Bronchial epithelial cell (primary cell): Measurements from ENCODE around the gene WDR7. TPM values are rescaled to one million over a fixed set of nuclear protein-coding genes. Genes with fewer than 3 reads are reported as not detected.

Source experiments
- DNase-seq: peaks from one replicate; pipeline ENCODE4 v3.0.0-alpha.2; 2010; ENCODE audit warnings: low read depth
- FAIRE-seq: peaks from 2 replicates; lab custom pipeline; 2011; peaks lifted over from hg19 to GRCh38; lab: Jason Lieb, UNC
- H3K27me3 ChIP-seq: 2 replicates; pipeline ENCODE4 v1.5.1; 2011; ENCODE audit warnings: low read length; ENCODE audit not compliant: control insufficient read depth, insufficient read depth
- H3K36me3 ChIP-seq: 2 replicates; pipeline ENCODE4 v1.5.1; 2011; ENCODE audit warnings: low read length; ENCODE audit not compliant: control insufficient read depth, insufficient read depth
- H3K4me3 ChIP-seq: 2 replicates; pipeline ENCODE4 v1.5.1; 2011; ENCODE audit warnings: mild to moderate bottlenecking, low read depth, low read length, control low read depth
- total RNA-seq: library from RNA; depleted of rRNA; stranded (reverse); fragments of >200 nt; gene quantifications from 2 replicates; pipeline ENCODE4 v1.2.1, GENCODE V29; 2014
- TF ChIP-seq, protein P1 (sequence below): IDR thresholded peaks from 2 replicates; pipeline ENCODE4 v1.5.1; 2011; ENCODE audit warnings: mild to moderate bottlenecking, moderate library complexity, low read length, control low read depth, inconsistent platforms; ENCODE audit not compliant: insufficient read depth, severe bottlenecking

Gene WDR7
- total RNA-seq, 1 donor from 2014 or later = 14.5 TPM

DNA sequence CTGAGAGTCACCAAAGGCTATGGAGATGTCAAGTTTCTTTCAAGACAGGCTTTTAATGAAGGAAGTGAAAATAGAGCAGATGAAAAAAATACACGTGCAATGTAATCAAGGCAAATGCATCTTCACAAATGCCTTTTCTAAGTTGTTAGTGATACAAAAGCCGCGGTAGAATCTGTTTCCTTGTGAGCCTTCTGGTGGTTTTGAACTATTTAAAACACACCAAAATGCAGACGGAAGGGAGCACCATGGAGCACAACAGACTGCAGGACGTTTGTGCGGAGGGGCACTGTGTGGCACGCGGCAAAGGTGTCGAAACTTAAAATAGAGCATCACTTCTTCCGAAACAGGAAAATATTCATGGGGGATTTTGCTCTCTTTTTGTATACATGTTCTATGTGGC is 430.7 kb downstream of the WDR7 start:
- FAIRE-seq = no peak
- Histone ChIP-seq H3K4me3 (no peak overlapping the region), H3K36me3 (no peaks in the 10 kb centered on the region), H3K27me3 (no peaks in the 10 kb centered on the region)
- DNase-seq = no peak
- TF ChIP-seq, protein P1, sequence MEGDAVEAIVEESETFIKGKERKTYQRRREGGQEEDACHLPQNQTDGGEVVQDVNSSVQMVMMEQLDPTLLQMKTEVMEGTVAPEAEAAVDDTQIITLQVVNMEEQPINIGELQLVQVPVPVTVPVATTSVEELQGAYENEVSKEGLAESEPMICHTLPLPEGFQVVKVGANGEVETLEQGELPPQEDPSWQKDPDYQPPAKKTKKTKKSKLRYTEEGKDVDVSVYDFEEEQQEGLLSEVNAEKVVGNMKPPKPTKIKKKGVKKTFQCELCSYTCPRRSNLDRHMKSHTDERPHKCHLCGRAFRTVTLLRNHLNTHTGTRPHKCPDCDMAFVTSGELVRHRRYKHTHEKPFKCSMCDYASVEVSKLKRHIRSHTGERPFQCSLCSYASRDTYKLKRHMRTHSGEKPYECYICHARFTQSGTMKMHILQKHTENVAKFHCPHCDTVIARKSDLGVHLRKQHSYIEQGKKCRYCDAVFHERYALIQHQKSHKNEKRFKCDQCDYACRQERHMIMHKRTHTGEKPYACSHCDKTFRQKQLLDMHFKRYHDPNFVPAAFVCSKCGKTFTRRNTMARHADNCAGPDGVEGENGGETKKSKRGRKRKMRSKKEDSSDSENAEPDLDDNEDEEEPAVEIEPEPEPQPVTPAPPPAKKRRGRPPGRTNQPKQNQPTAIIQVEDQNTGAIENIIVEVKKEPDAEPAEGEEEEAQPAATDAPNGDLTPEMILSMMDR = no peak

DNA sequence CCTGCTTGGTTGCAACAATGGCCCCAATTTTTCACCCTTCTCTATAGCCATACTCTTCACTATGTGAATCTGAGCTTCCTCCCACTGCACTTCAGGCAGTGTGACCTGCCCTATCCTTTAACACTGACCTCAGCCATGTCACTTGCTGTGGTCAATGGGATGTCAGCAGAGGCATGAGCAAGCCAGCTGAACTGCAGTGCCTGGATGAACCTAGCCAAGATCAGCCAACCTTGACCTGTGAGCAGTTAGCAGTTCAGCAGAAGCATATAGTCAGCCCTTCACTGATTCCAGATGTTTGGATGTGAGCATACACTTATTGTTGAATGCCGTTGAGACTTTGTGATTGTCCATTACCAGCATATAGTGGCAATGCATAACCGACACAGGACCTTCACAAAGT is 432.3 kb downstream of the WDR7 start:
- TF ChIP-seq, protein P1 = no peak
- no peak for DNase-seq
- FAIRE-seq = no peak
- Histone ChIP-seq H3K27me3 (no peaks in the 10 kb centered on the region), H3K4me3 (no peak overlapping the region), H3K36me3 (no peaks in the 10 kb centered on the region)

DNA sequence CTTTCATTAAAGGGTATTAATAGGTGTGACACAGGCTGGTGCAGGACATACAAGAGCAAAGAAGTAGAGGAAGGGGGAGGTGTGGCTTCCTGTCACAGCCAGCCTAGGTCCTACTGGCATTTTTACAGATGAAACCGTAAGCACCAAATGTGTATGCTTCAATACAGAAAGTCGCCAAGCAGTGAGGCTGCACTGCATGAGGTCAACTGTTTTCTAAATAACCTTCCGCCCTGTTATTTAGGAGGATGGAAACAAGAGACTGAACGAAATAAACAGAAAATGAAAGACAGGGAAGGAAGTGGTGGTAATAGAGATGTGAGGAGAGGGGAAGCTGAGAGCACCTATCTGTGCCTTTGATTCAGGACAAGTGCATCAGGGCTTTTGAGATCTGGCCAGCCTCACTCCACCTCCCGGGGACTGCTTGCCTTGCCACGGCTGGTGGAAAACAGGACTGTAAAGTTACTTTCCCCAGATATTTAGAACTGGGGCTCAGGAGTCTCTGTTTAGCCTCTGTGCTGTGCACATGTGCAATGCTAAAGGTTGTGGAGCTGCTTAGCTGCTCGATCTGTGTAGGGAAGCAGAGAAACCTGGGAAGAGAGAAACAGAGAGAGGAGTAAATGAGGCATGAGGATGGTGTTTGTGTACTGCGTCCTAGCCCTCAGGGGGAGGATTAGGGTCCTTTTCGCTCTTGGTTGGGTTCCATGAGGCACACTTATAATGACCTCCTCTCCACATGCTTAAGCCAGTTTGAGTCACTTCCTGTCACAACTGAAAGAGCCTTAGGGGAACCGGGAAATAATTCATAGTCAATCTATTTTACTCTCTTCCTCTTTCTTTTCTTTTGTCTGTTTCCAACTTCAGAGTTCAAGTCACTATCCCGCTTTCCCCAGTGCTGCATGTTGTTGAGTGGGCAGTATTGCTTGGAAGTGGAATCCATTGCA is 433.4 kb downstream of the WDR7 start:
- TF ChIP-seq, protein P1 = no peak
- no peak for FAIRE-seq
- Histone ChIP-seq H3K4me3 (no peak overlapping the region), H3K36me3 (no peaks in the 10 kb centered on the region), H3K27me3 (no peaks in the 10 kb centered on the region)
- no peak for DNase-seq

DNA sequence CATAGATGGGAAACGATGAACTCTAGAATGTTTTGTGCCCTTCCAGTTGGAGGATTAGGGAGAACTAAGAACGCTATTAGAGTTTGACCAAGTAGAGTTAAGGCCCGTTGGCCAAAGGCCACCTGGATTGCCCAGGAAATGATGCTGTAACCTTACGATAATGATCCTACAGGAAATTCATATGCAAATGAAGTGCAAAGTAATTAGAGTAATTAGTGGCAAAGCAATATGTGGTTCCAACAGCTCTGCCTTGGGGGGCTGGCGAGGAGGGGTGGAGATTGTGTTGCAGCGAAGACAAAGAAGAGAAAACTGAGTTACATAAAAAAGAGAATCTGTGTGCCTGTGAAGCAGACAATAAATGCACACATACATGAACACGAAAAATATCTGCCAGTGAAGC is 434.2 kb downstream of the WDR7 start:
- no peak overlapping the region for H3K4me3 ChIP-seq
- DNase-seq = no peak
- H3K27me3 ChIP-seq = no peaks in the 10 kb centered on the region
- TF ChIP-seq, protein P1 = no peak
- H3K36me3 ChIP-seq = no peaks in the 10 kb centered on the region
- FAIRE-seq = no peak

DNA sequence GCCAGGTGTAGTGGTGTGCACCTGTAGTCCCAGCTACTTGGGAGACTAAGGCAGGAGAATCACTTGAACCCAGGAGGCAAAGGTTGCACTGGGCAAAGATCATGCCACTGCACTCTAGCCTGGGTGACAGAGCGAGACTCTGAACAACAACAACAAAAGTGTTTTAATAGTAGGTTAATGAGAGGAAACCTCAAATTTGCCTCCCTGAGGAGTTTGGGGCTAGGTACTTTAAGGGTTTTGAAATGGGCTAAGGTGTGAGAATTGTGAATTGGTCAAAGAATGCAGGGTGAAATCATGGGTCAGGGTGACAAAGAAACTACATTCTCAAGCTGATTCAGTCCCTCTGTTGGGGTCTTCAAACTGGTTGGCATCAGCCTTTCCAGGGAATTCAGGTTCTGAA is 435.0 kb downstream of the WDR7 start:
- no peak for FAIRE-seq
- no peaks in the 10 kb centered on the region for H3K27me3 ChIP-seq
- no peak overlapping the region for H3K4me3 ChIP-seq
- no peaks in the 10 kb centered on the region for H3K36me3 ChIP-seq
- TF ChIP-seq, protein P1 = no peak
- DNase-seq = no peak

Other genes with a start within 250 kb of the WDR7 start
- 24.1 and 30.3 TPM in 2 replicates for gene TXNL1, start 12.8 kb upstream of the WDR7 start, total RNA-seq